SHP77 (cell line): ENCODE data around the gene MRPL12.

Experiments
- DNase-seq, 2 experiments: peaks; one replicate each; lab custom pipeline; 2025; lab: John Stamatoyannopoulos, UW

Gene MRPL12

DNA sequence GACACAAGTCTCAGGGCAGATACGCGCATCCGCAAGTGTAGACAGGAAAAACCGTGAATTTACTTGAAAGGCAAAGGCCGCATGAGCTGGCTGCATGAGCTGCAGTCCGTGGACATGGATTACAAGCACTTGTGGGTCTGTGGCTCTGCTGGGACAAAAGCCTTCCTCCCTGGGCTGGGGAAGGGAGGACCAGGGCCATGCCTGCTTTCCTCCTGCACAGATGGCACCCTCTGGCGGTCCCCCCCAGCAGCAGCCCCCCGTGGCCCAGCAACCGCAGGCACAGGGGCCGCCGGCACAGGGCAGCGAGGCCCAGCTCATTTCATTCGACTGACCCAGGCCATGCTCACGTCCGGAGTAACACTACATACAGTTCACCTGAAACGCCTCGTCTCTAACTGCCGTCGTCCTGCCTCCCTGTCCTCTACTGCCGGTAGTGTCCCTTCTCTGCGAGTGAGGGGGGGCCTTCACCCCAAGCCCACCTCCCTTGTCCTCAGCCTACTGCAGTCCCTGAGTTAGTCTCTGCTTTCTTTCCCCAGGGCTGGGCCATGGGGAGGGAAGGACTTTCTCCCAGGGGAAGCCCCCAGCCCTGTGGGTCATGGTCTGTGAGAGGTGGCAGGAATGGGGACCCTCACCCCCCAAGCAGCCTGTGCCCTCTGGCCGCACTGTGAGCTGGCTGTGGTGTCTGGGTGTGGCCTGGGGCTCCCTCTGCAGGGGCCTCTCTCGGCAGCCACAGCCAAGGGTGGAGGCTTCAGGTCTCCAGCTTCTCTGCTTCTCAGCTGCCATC lies 1.7 kb upstream of the MRPL12 start:
- DNase-seq = no peak

DNA sequence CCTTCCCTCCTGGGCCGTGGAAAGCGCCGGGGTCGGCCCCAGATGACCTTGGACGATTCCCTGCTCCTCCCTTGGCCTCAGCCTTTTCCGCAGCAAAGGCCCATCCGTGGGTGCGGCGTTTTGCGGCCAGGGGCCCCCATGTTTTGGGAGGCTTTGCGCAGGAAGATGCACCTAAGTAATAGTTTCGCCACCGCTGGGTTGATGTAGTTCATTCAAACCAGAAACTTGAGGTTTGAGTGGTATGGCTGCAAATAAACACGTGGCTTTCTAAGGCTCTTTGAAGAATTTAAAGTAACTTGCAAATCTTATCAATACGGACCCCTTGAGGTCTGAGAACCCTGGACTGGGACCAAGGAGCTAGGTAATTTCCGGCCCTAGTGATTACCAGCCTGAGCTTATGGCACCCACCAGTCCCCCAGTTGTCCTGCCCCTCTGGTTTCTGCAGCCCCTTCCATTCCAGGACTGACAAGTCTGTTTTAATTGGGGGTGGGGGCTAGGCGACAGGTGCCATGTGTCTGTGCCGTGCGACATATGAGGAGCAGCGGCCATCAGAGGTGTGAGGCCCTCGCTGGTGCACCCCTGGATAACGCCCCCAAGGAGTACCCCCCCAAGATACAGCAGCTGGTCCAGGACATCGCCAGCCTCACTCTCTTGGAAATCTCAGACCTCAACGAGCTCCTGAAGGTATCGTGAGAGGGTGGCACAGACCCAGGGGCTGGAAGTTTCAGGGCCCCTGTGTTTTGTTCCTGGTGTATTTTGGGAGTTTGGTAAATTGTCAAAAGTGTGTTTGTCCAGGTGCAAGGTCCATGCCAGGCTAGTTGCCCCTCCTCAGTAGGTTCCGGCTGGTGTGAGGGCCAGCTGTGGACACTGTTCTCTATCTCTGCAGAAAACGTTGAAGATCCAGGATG lies 834 bp downstream of the MRPL12 start:
- no peak for DNase-seq

DNA sequence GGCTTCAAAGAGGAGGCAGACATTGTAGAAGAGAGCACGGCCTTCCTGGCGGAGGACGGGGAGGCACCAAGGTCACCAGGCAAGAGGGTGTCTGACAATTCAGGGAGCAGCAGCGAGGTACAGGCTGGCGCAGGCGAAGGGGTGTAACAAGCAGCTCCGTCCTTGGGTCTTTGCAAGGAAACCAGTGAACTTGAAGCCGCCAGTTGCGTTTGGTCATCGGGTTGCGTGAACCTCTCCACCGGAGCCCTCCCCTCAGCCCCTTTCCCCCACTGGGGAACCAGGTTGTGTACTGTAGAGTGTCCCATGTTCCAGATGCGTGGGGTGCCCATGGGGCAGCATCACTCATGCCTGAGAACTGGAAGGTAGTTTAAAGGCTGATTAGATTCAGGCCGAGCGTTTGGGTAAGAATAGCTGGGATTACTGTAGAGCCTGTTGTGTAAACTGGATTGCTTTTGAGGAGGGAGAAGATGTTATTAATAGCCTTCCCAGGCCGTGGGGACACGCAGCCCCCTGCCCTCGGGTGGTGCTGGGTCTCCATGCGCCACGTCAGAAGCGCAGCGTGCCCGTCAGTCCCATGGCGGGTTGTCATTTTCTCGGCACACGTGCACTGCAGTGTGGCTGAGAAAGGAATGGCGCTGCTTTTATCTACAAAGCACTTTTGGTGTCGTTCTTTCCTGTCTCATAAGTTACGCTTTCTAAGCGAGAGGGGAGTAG lies 2.5 kb downstream of the MRPL12 start:
- DNase-seq = no peak

- DNase-seq = no peak
Measured at GRCh38 chr17:81706232-81706611, 3.1 kb downstream of the MRPL12 start.

DNA sequence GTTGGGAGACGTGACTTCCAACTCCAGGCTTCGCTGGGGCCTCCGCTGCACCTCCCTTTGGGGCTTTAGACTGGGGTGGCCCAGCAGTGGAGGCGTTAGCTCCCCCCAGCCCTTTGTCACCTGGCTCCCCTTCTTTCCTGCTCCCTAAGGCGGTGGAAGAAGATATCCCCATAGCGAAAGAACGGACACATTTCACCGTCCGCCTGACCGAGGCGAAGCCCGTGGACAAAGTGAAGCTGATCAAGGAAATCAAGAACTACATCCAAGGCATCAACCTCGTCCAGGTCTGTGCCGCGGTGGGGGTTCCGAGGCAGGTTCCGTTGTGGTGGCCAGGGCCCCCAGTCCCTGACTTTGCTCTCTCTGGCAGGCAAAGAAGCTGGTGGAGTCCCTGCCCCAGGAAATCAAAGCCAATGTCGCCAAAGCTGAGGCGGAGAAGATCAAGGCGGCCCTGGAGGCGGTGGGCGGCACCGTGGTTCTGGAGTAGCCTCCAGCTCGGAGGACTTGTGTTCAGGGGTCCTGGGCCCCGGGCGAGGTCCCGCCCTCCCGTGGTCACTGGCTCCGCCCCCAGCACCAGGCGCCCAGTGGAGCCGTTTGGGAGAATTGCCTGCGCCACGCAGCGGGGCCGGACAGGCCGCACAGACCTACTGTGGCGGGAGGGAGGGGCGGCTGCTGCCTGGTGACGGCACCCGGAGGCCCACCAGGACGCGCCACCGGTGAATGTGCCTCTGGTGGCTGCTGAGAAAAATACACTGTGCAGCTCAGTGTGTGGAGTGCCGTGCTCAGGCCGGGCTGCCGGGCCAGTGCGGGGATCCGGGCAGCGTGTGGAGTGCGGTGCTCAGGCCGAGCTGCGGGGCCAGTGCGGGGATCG lies 3.8 kb downstream of the MRPL12 start:
- no peak for DNase-seq

DNA sequence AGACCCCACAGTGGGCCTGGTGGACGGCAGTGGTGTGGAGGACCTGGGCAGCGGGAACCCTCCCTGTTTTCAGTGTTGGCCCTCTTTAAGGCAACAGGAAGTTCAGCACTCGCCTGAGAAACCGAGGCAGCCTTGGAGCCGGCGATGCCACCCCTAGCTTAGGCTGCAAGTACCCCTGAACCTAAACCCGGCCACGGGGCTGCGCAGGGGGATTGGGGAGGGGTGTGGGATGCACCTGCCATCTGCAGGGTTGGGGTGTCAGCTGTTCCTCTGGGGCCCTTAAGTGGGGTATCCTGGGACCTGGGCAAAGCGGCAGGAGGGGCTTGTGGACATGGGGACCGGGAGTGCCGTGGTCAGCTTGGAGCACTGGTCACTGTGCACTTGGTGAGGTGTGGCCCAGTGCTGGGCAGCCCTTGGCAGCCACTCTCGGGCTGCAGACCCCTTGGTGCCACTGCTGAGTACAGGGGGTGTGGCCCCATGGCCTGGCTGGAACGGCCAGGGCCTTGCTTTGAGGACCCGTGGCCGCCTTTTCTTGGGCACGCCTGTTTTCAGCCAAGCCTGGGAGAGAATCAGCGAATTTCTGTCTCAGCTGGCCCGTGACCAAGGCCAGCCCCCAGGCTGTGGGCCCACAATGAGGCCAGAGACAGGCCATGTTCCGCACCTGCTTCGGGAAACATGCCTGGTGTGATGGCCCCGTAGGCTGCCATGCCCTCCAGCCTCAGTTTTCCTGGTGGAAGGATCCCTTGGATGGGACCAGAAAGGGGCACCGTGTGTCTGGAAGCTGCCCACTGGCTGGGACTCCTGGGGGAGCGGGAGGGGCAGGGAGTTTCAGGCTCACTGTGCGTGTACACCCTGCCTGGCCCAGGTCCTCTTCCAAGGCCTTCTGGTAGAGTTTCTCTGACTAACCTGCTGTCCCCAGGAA lies 4.8 kb downstream of the MRPL12 start:
- no peak for DNase-seq

DNA sequence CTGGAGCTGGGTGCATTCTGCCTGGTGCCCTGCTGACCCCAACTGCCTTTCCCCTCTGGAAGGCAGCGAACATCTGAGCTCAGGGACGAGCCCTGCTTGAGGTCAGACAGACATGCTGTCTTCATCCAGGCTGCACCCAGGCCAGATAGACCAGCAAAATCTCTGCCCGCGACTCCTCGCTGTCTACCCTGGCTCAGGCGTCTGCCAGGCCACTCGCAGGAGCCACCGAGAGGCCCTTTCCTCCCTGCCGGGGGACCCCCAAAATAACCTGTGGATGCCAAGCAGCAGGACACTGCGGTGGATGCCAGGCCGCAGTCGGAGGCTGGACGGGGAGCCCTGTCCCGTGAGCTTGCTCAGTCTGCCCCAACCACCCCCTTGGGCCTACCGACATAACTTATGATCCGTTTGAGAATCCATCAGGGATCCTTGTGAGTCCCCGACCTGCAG lies 5.6 kb downstream of the MRPL12 start:
- DNase-seq = no peak

- peak; percentile 68 to 74 for DNase-seq
Measured at GRCh38 chr17:81710514-81711308, 7.5 kb downstream of the MRPL12 start.

DNA sequence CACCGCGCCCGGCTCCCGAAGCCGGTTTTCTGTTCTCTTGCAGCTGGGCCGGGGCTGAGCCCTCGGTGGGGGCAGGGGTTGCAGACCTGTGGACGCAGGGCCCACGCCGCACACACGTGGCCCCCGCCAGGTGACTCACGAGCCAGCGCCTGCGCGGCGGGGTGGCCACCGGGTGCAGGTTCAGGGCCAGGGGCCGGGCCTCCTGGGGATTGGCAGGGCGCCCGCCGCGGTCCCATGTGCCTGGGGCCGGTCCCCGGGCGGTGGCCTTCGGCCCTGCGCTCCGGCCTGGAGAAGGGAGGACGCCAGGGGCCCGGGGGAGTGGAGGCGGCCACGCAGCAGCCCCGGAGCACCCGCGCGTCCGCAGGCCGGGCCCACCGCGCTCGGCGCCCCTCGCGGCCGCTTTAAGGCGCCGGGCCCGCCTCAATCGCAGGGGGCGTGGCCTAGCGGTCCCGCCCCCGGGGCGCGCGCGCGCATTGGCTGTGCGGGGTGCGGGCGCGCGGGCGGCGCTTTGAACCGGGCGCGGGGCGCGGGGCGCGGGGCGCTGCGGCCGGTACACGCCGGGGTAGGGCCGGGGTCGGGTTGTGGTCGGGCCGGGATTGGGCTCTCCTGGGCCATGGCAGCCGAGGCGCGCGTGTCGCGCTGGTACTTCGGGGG lies 8.8 kb downstream of the MRPL12 start, which contains the start of gene SLC25A10:
Gene SLC25A10, plus strand, starts transcription at position 471 of the 654 bp plus-strand sequence. Its CDS starts 143 bp downstream, at position 614.
- peak; percentile 89 to 96 for DNase-seq

DNA sequence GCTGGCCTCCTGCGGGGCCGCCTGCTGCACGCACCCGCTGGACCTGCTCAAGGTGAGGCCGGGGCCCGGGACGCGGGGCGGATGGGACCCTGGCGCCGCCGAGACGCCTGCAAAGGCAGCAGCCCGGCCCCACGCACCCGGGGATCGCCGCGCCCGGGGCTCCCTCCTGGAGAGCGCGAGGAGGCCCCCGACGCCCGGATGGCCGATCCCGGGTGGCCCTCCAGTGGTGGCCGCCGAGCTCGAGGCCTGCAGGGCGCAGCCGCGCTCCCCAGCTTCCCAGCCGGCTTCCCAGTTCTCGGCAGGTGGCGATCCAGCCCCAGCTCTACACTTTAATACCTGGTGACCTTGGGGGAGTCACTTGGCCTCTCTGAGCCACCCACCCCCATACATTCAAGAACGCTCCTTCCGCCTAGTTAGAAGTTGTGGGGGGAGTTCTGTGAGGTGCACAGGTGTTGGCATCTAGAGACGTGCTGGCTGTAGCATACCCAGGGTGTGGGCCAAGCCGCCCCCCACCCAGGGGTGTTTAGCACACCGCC lies 9.4 kb downstream of the MRPL12 start:
- DNase-seq = peak; percentile 38 to 48

DNA sequence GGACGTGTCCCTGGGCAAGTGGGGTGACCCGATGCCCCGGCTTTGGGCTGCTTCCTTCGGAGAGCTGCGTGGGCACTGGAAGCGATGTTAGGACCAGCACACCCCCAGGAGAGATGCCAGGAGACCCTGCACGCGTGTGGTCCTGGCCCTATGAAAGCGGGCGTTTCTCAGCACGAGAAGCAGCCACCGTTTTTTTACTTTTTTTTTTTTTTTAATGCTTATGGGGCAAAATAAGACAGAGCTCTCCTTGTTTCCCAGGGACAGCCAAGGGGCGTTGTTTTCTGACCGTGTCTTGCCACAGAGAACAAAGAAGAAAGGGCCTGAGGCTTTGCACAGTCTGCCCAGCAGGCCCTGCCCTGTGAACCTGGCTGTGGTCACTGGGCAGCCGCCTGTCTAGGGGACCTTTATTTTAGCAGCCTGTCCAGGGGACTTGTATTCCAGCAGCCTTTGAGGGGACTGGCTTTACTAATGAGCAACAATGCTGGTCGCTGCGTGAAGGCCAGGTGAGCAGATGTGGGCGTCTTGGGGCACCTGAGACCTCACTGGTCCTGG lies 9.9 kb downstream of the MRPL12 start:
- DNase-seq = no peak

DNA sequence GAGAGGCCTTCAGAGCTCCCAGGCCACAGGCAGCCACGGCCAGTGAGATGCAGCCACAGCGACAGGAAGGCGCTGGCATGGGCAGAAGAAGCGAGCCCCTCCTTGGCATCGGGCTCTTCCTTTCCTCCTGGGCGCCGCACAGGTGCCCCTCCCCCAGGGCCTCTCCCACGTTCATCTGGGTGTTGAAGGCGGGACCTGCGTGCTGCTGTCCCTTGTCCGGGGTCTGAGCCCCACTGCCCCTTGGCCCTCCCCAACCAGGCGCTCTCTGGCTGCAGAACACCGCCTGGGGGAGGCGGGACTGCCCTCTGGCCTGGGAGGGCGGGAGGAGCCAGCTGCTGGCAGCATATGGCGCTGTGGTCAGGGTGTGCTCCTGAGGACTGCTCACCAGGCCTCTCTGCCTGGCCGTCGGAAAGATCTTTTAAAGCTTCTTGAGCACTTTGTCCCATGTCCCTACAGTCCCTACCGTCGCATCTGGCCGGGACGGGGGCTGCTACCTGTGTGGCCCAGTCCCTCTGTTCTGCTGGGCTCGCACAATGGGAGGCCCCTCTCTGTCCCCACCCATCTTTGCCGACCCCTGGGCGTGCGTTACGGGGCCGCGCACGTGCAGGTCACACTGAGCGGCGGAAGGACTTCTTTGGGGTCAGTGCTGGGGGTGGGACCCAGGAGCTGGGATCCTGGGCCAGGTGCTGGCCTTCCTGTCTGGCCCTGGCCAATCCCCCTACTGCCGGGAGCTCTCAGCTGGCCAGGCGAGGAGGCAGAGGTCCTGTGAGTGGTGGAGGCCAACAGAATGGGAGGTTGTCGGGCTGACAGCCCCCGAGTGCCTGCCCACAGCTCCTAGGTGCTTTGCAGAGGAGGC lies 10.6 kb downstream of the MRPL12 start:
- peak; percentile 66 to 76 for DNase-seq

- DNase-seq = no peak
Measured at GRCh38 chr17:81714412-81715106, 11.4 kb downstream of the MRPL12 start.

DNA sequence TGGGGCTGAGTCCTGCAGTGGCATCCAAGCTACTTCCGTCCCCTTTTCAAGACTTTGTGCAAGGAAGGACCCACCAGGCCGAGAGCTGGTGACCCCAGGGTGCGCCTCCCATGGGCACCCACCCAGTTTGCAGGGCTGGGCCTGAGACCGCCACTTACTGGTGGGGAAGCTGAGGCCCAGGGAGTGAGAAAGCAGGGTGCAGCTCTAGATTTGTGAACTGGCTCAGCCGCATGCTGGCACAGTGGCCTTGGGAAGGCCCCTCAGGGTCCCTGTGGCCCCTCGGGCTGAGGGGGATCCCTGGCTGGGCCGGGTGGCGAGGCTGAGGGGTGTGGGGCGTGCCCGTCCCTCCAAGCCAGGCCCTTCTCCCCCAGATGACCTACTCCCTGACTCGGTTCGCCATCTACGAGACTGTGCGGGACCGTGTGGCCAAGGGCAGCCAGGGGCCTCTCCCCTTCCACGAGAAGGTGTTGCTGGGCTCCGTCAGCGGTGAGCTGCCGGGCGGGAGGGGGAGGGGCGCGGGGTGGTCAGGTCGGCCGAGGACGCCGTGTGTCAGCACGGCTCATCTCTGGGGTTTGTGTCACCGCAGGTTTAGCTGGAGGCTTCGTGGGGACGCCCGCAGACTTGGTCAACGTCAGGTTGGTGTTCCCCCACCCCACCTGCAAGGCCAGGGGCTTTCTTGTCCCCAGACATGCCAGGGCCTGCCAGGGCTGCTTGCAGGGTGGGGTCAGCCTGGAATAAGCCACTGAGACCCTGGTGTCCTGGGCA lies 12.1 kb downstream of the MRPL12 start:
- no peak for DNase-seq

DNA sequence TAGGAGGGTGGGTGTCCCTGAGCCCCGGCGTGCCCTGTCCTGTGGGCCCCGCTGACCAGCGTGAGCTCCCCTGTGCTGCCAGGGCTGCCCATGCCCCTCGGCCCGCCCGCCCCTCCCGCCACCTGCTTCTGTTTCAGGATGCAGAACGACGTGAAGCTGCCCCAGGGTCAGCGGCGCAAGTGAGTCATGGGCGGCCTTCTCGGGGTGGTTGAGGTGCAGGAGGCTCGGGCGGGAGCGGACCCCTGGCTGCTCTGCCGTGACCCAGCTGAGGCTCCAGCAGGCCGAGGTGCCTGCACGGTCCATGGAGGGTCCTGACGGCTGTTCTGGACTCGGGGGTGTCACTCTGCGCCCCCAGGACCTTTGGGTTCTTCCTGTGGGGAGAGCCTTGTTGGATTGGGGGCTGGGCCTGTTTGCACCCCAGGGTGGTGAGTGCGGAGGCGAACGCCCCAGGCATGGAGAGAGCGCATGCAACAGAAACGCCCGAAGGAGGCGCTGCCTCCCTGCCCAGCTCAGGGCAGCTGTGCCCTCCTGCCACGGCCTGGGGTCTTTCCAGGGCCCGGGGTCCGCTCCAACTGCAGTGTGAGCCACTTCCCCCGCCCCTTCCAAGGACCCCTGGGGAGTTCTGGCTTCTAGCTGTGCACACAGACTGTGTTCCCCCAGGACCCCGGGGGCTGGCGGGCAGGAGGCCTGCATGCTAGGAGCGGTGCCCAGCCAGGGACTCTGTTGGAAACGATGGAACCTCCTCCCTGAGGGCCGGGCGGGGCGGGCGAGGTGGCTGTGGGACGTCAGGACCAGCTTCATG lies 12.9 kb downstream of the MRPL12 start:
- DNase-seq = no peak
